Measurements from ENCODE around the gene USP37.

DNA sequence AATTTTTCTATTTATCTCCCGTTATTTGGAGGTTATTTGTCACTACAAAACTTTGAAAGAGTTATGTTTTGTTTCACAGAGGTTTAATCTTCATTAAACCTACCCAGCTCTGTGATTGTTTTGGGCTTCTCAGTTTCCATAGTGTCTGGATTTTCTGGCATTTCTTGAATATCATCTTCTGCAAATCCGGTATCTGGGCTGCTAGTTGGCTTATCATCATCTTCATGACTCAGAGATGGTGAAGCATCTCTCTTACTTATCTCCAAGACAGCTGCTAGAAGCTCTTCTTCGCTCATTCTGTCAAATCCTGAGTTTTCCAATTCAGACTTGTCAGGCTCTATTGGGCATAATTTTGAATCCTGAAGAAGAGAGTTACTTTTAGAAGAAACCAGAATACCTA lies 93.6 kb downstream of the USP37 start:
- TF ChIP-seq, protein P1, sequence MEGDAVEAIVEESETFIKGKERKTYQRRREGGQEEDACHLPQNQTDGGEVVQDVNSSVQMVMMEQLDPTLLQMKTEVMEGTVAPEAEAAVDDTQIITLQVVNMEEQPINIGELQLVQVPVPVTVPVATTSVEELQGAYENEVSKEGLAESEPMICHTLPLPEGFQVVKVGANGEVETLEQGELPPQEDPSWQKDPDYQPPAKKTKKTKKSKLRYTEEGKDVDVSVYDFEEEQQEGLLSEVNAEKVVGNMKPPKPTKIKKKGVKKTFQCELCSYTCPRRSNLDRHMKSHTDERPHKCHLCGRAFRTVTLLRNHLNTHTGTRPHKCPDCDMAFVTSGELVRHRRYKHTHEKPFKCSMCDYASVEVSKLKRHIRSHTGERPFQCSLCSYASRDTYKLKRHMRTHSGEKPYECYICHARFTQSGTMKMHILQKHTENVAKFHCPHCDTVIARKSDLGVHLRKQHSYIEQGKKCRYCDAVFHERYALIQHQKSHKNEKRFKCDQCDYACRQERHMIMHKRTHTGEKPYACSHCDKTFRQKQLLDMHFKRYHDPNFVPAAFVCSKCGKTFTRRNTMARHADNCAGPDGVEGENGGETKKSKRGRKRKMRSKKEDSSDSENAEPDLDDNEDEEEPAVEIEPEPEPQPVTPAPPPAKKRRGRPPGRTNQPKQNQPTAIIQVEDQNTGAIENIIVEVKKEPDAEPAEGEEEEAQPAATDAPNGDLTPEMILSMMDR (IDR thresholded peaks at IDR 0.05), result no peak
- TF ChIP-seq POLR2AphosphoS5 (IDR thresholded peaks at IDR 0.05), result no peak
- TF ChIP-seq POLR2A (IDR thresholded peaks at IDR 0.05; ENCODE audit: low read depth), result no peak
- no peak for TF ChIP-seq EP300 (IDR thresholded peaks at IDR 0.05)

Data from esophagus muscularis mucosa (tissue), 4 donors.